22Rv1 (cell line): ENCODE measurements around the gene PARP1.

ENCODE experiments used
- ZFX ChIP-seq: fragments of 450-650 bp; IDR thresholded peaks from 2 replicates; pipeline ENCODE4 v1.6.1; 2017; ENCODE audit warnings: antibody characterized with exemption, borderline replicate concordance
- TF ChIP-seq, protein P1 (sequence below): fragments of 450-650 bp; IDR thresholded peaks from 2 replicates; pipeline ENCODE4 v1.5.1; 2017; ENCODE audit warnings: mild to moderate bottlenecking

DNA sequence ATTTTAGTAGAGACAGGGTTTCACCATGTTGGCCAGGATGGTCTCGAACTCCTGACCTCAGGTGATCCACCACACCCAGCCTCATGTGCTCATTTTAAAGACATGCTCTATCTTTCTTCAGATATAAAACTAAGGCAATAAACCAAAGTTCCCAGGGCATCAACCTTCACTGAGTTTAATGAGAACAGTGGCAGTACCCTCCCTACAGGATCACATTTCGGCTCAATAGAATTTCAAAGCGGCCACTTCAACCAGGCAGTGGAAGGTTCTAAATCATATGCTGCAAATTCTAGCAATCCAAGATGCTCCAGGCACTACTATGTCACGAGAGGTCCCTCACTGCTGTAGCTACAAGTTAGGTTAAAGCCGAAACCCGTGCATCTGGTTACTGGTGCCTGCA, 45.5 kb downstream of the PARP1 start:
- TF ChIP-seq, protein P1, sequence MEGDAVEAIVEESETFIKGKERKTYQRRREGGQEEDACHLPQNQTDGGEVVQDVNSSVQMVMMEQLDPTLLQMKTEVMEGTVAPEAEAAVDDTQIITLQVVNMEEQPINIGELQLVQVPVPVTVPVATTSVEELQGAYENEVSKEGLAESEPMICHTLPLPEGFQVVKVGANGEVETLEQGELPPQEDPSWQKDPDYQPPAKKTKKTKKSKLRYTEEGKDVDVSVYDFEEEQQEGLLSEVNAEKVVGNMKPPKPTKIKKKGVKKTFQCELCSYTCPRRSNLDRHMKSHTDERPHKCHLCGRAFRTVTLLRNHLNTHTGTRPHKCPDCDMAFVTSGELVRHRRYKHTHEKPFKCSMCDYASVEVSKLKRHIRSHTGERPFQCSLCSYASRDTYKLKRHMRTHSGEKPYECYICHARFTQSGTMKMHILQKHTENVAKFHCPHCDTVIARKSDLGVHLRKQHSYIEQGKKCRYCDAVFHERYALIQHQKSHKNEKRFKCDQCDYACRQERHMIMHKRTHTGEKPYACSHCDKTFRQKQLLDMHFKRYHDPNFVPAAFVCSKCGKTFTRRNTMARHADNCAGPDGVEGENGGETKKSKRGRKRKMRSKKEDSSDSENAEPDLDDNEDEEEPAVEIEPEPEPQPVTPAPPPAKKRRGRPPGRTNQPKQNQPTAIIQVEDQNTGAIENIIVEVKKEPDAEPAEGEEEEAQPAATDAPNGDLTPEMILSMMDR = no peak
- no peak for TF ChIP-seq ZFX
